ENCODE results near the gene TMEM248.
"Not testable (repeated sequence)": the region's sequence is repeated elsewhere in the genome, so short reads cannot be mapped to it uniquely, and the experiment has no call there.

Gene TMEM248

DNA sequence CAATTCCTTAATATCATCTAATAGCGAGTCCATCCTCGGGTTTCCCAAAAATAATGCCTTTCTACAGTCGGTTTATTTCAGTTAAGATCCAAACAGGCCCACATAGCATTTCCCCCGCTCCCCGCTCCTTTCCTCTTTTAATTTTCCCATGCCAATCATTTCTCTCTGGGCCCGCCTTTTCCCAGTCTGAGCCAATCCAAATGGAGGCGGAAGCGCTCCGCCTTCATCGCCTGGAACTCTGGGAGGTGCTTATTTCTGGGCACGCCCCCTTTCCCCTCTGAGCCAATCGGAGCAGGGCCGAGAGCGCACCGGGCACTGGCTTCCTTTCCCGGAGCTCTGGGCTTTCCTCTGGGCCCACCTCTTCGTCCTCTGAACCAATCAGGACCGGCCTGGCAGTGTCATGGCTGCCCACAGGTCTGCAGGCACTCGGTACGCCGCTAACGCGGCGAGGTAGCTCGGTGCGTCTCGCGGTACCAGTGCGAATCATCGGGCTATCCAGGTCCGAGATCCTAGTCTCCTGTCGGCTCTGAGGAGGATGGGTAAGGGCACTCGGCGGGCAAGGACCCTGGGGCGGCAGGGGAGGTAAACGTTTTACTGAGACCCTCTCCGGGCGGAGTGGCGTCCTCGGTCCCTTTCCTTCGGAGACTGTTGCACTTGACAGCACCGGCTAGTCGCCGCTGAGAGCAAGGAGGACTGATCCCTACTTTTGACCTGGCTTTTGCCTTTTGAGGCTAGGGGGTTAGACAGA, 75.6 kb downstream of the TMEM248 start, which contains the start of gene TYW1:
TYW1 (plus strand) TSS at position 390 of the 748 bp plus-strand sequence; CDS start at position 536, 146 bp downstream.
- POLR2A ChIA-PET, result interaction anchor here (0.6 to 1.1 kb wide), 7 partner anchors 10 to 432 kb away, joined by 3 to 7 read pairs (median 4); no protein-coding TSS in a partner anchor

More for the DNA sequence above, 75.6 kb downstream of the TMEM248 start, which contains the start of gene TYW1:
- H3K9me3 ChIP-seq (ENCODE audit: control insufficient read depth, insufficient read depth, low read depth, low read length); H3K4me1 ChIP-seq (ENCODE audit: control insufficient read depth, insufficient read depth, low read length): not testable (repeated sequence)
- H3K4me3 ChIP-seq (ENCODE audit: low read depth, low read length), result peak within 1 kb of the TSS; percentile 69
- peak; percentile 88 for TF ChIP-seq ZBTB17 (tag by site-specific recombination; IDR thresholded peaks at IDR 0.05)
- peak; percentile 65; the same call in 1 of the 2 replicates for TF ChIP-seq YY1 (tag by site-specific recombination; IDR thresholded peaks at IDR 0.05)
- TF ChIP-seq, protein P1, sequence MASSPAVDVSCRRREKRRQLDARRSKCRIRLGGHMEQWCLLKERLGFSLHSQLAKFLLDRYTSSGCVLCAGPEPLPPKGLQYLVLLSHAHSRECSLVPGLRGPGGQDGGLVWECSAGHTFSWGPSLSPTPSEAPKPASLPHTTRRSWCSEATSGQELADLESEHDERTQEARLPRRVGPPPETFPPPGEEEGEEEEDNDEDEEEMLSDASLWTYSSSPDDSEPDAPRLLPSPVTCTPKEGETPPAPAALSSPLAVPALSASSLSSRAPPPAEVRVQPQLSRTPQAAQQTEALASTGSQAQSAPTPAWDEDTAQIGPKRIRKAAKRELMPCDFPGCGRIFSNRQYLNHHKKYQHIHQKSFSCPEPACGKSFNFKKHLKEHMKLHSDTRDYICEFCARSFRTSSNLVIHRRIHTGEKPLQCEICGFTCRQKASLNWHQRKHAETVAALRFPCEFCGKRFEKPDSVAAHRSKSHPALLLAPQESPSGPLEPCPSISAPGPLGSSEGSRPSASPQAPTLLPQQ (tag by site-specific recombination; IDR thresholded peaks at IDR 0.05), result peak; percentile 98
- TF ChIP-seq ZBTB11 (tag by site-specific recombination; conservative IDR thresholded peaks at IDR 0.05; ENCODE audit: low read depth), result 0 out of 2 replicates have a peak, but pooled peaks have one; percentile 14
- TF ChIP-seq YY2 (tag by site-specific recombination; IDR thresholded peaks at IDR 0.05), result peak; percentile 62; the same call in 1 of the 2 replicates
- 0 out of 2 replicates have a peak, but pooled peaks have one; percentile 43 for TF ChIP-seq ZEB2 (tag by site-specific recombination; IDR thresholded peaks at IDR 0.05)
- TF ChIP-seq PATZ1 (tag by site-specific recombination; IDR thresholded peaks at IDR 0.05), result peak; percentile 58
- peak; percentile 74 for TF ChIP-seq SP3 (tag by site-specific recombination; IDR thresholded peaks at IDR 0.05)
- TF ChIP-seq, protein P2, sequence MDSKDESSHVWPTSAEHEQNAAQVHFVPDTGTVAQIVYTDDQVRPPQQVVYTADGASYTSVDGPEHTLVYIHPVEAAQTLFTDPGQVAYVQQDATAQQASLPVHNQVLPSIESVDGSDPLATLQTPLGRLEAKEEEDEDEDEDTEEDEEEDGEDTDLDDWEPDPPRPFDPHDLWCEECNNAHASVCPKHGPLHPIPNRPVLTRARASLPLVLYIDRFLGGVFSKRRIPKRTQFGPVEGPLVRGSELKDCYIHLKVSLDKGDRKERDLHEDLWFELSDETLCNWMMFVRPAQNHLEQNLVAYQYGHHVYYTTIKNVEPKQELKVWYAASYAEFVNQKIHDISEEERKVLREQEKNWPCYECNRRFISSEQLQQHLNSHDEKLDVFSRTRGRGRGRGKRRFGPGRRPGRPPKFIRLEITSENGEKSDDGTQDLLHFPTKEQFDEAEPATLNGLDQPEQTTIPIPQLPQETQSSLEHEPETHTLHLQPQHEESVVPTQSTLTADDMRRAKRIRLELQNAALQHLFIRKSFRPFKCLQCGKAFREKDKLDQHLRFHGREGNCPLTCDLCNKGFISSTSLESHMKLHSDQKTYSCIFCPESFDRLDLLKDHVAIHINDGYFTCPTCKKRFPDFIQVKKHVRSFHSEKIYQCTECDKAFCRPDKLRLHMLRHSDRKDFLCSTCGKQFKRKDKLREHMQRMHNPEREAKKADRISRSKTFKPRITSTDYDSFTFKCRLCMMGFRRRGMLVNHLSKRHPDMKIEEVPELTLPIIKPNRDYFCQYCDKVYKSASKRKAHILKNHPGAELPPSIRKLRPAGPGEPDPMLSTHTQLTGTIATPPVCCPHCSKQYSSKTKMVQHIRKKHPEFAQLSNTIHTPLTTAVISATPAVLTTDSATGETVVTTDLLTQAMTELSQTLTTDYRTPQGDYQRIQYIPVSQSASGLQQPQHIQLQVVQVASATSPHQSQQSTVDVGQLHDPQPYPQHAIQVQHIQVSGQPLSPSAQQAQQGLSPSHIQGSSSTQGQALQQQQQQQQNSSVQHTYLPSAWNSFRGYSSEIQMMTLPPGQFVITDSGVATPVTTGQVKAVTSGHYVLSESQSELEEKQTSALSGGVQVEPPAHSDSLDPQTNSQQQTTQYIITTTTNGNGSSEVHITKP (tag by site-specific recombination; IDR thresholded peaks at IDR 0.05), result peak; percentile 87
- TF ChIP-seq SP2 (tag by site-specific recombination; IDR thresholded peaks at IDR 0.05), result peak; percentile 97
- peak; percentile 78; the same call in 1 of the 2 replicates for TF ChIP-seq ZBTB48 (tag by site-specific recombination; IDR thresholded peaks at IDR 0.05)
- TF ChIP-seq SCRT2 (tag by site-specific recombination; IDR thresholded peaks at IDR 0.05), result peak; percentile 56; the same call in 1 of the 2 replicates
- TF ChIP-seq KLF17 (tag by site-specific recombination; IDR thresholded peaks at IDR 0.05), result 0 out of 2 replicates have a peak, but pooled peaks have one; percentile 30
- TF ChIP-seq ZFP69B (tag by site-specific recombination; IDR thresholded peaks at IDR 0.05), result peak; percentile 91
- peak; percentile 72 for TF ChIP-seq ZNF76 (tag by site-specific recombination; IDR thresholded peaks at IDR 0.05; ENCODE audit: borderline replicate concordance, low read depth)
- TF ChIP-seq ZNF335 (tag by site-specific recombination; conservative IDR thresholded peaks at IDR 0.05), result peak; percentile 42; the same call in 1 of the 2 replicates
- CTCF ChIA-PET, result interaction anchor here (0.6 to 0.7 kb wide), 2 partner anchors 138 to 173 kb away, joined by 3 read pairs; no protein-coding TSS in a partner anchor
- H3K36me3 ChIP-seq (ENCODE audit: control insufficient read depth in 2 of 2, insufficient read depth in 1 of 2, low read length in 2 of 2), result peaks cover 17% of the 10 kb centered on the region in 2 experiments
- H3K27ac ChIP-seq (ENCODE audit: extremely low read depth, low read depth, low read length), result peak within 1 kb of the TSS; percentile 55; the same call in 1 of the 2 replicates
